GM21390 (cell line): Measurements from ENCODE around the gene MYL6.
"Not testable (repeated sequence)": the region's sequence is repeated elsewhere in the genome, so short reads cannot be mapped to it uniquely, and the experiment has no call there.

Experiments used
- ATAC-seq: cut with Tn5 transposase; IDR thresholded peaks from one replicate; pipeline ENCODE4 v1.9.1; 2021; ENCODE audit not compliant: unreplicated experiment

MYL6 gene

DNA sequence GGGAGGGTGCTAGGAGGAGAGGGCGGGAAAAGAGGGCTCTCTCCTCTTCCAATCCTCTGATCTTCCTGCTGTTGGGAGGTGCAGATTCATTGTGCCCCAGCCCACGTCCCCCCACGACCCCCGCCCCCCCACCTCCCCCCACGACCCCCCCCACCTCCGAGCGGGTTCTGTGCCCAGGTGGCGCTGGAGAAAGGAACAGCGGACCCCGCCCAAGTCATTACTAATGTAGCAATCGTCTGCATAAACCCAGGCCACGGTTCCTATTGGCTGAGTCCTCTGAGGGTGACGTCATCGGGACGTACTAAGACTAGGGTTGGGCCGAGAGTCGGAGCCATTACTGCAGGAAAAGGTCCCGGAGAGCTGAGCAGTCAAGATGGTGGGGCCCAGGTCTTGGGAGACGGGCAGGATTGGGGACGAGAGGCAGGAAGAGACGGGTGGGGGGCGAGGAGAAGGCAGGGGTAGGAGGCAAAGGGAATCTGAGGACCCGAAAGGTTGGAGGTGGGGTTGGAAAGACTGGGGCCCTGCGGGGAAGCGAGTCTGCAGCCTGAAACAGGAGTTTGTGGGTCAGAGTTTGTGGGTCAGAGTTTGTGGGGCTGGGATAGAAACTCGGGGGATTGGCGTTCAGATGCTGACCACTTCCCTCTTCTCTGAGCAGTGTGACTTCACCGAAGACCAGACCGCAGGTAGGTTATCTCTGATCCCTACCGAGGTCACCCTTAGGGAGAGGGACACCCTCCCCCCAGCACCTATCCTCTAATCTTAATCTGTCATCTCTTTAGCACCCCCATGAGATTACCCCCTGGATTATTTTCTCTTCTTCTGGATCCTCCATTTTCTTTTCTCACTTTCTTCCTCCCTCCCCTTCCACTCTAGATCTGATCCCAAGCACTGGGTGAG, at the start of gene MYL6:
Gene MYL6, plus strand, starts transcription at position 331 of the 897 bp plus-strand sequence. Its CDS starts 43 bp downstream, at position 374.
- peak; percentile 78 for ATAC-seq

DNA sequence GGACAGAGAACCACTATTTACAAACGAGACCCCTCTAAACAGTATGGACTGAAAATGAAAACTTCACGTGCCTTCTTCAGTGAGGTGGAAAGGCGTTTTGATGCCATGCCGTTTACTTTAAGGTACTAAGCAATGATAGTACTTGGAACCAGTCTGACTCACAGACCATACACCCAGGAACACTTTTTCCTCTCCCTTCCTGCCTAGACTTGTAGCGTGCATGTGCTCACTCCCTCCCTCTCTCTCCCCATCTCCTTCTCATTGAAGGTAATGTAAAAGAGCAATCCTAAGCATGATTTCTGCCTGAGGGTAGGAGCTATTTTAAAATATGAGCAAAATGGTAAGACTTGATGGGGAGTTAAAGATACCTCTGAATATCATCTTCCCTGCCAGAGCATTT, 47.6 kb upstream of the MYL6 start:
- no peak for ATAC-seq

DNA sequence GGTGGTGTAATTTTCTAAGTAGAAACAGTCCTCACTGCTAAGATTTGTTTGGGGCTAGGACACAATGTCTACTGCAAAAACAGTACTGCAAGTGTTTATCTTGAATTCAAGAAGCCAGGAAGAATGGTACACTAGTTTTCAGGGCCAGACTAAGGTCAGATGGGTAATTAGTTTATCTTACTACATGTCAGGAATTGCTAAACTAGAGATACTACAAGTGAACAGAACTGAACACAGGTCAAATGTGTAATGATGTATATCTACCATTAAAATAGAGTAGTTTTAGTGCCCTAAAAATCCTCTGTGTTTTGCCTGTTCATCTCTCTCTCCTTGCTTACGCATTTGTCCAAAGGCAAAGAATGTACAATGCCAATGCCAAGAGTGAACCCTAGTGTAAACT, 44.1 kb upstream of the MYL6 start:
- ATAC-seq, result no peak

DNA sequence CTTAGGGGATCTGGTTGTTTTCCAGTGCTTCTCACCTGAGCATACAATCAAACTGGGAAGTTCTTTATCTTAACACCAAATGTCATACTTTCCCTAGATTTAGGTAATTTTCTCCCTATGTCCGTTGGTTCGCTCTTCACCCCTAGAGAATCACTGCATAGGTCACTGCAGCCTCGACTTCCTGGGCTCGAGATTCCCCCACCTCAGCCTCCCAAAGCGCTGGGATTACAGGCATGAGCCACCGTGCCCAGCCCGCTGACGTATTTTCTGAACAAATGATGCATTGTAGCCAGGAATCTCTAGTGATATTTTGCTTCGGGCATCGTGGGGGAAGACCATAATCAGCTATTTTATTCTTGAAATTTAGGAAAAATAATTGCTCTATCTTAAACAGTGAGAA, 42.8 kb upstream of the MYL6 start:
- ATAC-seq, result no peak

DNA sequence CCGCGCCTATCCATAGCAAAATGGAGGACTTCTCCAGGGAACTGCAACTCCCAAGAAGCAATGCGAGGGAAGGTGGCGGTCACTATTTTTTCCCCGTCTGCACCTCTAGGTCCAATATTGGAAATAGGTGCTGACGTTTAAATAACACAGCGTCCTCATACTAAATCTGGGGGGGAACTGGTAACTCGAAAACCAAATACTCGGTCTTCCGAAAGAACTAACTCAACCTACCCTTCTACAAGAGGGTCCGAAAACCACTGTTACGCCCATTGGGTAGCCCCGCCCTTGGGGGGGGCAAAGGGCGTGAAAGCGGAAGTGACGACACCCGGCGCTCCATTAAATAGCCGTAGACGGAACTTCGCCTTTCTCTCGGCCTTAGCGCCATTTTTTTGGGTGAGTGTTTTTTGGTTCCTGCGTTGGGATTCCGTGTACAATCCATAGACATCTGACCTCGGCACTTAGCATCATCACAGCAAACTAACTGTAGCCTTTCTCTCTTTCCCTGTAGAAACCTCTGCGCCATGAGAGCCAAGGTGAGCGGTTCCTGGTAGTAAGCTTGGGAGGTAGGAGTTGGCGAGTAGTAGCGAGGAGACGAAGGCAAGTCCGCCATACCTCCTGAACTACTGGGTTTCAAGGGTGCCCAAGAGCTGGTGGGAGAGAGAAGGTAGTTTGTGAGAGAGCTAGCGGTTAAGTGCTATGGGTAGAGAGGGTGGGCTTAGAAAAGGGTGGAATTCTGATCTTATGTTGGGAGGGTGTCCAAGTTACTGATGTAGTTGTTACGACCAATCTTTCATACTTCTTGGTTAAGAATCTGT, 41.7 kb upstream of the MYL6 start, which contains the start of gene RPL41:
Gene RPL41, plus strand, starts transcription at position 367 of the 815 bp plus-strand sequence.
- ATAC-seq, result peak; percentile 41

DNA sequence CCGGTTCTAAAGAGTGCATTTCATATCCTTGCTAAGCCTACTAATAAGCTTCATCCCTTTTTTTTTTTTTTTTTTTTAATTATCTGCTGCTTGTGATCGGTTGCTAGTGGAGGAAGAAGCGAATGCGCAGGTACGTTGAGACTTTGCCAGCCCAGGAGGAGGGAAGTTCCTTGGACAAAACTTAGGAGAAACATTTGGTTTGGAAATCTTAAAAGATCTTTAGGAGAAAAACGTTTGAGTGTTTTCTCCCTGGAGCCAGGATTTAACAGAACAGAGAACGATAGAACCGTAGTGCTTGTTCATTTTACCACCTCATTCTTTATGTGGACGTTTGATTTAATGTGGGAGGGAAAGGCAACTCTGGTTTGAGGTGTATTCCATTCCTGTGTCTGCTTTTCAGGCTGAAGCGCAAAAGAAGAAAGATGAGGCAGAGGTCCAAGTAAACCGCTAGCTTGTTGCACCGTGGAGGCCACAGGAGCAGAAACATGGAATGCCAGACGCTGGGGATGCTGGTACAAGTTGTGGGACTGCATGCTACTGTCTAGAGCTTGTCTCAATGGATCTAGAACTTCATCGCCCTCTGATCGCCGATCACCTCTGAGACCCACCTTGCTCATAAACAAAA, 41.0 kb upstream of the MYL6 start:
- not testable (repeated sequence) for ATAC-seq

DNA sequence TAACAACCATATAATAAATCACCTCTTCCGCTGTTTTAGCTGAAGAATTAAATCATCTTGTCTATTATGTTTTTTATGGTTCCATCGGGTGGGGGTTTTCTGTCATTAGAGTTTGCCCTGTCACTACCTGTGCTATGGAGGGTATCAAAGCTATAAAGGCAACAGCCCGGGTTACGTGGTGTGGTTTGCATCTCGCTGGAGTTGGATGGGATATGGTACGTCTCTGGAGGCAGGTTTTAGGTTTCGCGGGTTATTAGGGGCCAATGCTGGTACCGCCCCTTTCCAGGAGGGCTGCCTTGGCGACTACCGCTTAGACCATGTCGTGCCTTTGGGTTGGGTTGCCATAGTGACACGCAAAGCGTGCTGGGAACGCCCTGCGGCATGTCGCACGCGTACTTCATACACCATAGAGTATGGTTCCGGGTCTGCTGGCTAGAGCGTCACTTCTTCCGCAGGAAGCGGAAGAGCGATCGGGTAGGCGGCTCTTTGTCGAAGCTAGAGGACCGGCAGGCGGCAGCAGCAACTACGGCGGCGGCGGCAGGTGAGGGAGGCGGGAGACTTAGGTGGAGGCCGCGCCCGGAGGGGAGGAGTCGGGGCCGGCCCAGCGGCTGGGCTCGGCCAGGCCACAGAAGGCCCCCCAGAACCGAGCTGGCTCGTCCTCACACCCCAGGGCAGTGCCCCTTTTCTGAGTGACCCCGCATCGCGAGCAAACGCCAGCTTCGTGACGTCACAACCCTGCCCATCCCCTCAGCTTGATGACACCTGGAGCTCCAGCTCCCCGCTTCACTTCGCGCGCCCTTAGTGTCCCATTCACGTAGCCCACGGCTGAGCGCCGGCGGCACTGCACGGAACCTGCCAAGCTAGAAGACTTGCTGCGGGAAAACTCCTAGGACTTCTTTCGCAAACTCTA, 40.1 kb upstream of the MYL6 start, which contains the start of gene ZC3H10:
Gene ZC3H10, plus strand, starts transcription at position 489 of the 910 bp plus-strand sequence. CDS start 2,297 bp downstream, outside the sequence.
- ATAC-seq, result peak; percentile 82

DNA sequence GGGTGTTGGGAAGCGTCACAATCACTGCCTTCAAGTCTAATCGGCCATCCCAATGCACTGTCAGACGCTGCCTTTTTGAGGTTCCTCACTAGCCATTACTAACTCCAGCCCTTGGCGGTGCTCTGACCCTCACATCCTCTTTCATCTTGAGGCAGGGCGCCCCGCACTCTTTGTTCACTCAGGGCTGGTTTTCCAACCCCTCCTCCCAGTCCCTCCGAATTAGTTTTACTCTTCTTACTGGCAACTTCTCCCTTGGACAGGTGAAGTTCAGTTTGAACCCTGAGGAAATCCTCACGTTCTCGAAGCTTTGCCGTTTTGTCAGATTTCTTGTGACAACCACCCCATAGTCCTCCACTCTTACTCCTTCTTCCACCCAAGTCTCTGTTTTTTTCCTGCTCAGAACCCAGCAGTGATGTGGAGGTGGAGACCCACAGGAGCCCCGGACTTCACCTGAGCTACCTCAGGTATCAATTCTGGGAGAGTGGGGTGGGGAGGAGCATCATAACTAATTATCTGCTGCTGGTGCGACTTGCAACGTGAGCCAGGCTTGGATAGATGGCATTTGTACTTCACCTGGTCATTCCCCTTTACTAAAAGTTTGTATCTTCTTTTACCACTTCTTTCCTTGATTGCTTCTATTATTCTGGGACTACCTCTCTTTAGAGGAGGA, 39.3 kb upstream of the MYL6 start:
- no peak for ATAC-seq

DNA sequence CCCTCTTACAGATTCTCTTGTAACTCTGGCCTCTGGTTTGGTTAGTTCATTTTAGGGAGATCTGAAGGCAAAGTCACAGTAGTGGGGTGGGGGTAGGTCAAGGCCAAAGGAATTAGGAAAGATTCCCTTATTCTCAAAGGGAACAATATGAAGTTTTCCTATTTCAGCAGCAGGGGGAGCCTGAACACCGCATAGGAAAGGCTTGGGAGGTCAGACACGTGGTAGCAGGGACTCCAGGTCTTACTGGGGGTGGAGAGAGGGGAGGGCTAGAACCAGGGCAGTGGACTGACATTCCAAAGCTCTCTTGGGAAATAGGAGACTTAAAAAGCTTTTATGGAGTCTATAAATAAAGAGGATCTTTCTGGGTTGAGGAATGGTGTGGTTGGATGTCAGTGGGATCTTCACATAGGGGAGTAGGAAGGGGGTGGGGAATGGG, 38.8 kb upstream of the MYL6 start:
- no peak for ATAC-seq

DNA sequence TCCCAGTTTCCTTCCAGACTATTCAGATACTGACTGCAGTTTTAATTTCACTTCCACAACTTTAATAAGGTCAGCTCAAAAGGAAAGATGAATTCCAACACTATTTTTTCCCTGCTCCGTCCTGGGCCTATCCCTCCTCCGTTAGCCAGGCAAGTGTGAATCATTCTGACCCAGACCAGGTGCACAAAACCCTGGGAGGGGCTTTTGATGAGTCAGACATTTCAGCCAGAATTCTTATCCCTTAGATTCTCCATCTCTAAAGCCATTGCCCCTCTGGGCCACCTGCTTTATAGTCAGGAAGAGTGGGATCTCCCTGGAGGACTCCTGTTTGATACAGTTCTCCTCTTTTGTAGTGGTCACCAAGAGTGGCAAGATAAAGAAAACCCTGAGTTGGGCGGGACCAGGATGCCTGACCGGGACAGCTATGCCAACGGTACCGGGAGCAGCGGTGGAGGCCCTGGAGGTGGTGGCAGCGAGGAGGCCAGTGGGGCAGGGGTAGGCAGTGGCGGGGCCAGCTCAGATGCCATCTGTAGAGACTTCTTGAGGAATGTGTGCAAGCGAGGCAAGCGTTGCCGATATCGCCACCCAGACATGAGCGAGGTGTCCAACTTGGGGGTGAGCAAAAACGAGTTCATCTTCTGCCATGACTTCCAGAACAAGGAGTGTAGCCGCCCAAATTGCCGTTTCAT, 37.9 kb upstream of the MYL6 start:
- no peak for ATAC-seq

DNA sequence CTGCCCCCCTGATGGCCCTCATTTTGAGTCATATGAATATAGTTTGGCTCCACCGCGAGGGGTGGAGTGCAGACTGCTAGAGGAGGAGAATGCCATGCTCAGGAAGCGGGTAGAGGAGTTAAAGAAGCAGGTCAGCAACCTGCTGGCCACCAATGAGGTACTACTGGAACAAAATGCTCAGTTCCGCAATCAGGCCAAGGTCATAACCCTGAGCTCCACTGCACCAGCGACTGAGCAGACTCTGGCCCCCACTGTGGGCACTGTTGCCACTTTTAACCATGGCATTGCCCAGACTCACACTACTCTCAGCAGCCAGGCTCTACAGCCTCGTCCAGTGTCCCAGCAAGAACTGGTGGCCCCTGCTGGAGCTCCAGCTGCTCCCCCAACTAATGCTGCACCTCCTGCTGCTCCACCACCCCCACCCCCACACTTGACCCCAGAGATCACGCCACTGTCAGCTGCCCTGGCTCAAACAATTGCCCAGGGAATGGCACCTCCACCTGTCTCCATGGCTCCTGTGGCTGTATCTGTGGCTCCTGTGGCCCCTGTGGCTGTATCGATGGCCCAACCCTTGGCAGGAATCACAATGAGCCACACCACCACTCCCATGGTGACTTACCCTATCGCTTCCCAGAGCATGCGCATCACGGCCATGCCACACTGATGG, 36.8 kb upstream of the MYL6 start:
- ATAC-seq, result no peak

DNA sequence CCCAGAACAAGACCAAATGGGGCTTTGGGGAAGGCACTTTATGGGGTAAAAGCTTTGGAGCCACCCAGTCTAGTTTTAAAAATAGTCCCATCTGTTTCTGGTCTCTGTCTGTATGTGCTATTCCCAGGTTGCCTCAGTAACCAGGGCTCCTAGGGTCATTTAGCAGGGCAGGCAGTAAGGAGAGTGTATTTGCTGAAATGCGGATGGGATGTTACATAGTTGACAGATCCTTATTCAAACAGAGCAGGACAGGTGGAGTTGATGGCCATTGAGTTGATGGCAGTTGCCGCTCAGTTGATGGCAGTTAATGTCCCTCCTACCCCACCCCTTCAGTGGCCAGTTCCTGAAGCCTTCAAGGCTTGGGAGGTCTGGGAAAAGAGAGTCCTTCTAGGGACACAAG, 35.5 kb upstream of the MYL6 start:
- ATAC-seq, result no peak

DNA sequence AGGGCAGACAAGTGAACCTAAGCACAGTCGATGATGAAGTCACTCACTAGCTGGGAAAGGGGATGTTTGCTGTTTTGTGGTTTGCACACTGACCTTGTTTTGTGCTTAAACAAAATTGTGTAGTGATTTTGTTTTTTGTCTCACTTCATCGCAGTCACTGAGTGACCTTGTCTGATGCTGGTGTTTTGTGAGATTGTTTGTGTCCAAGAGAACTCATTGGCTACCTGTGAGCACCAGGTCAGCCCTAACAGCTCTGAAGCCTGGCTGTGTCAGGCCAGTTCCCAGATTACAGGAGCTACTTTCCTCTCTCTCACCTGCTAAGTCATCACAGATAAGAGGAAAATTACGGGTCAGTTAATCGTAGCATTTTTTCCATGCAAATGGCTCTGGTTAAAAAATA, 34.0 kb upstream of the MYL6 start:
- ATAC-seq, result no peak

DNA sequence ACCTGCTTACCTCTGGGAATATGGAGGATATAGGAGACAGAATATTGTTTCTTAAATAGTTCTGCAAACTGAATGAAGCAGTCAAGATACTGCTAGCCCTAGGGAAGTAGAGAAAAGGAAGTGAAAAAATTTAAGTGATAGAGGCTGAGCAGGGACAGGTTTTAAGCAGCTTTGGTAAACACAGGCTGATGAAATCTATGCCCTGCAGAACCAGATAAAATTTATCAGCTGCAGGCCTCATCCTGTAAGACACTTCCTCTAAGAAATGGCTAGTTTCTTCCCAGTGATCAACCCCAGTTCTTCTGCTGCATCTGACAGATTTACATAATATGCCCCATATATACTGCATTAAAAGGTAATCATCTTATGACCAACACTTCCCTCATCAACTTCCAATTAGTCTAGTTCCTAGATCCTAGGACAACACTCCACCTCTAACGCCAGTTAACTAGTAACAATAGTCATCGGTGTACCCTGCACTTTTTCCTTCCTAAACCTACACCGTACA, 31.4 kb upstream of the MYL6 start:
- ATAC-seq, result no peak

DNA sequence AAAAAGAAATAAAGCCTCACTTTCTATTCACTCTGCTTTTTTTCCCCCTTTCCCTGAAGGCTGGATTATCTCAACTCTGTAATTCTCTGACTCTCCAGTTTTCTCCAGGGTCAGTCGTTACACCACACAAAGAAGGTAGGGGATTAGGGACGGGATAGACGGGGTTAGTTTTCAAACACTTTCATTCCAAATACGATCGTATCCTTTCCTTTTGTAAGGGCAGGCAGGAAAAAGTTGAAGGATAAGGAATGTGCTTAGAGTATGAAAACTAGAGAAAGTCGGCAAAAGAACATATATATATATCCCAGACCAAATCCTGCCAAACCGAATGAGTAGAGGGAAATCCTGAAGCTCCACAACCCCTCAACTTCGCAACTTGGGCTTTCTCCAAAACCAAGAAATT, 30.7 kb upstream of the MYL6 start:
- ATAC-seq, result no peak

DNA sequence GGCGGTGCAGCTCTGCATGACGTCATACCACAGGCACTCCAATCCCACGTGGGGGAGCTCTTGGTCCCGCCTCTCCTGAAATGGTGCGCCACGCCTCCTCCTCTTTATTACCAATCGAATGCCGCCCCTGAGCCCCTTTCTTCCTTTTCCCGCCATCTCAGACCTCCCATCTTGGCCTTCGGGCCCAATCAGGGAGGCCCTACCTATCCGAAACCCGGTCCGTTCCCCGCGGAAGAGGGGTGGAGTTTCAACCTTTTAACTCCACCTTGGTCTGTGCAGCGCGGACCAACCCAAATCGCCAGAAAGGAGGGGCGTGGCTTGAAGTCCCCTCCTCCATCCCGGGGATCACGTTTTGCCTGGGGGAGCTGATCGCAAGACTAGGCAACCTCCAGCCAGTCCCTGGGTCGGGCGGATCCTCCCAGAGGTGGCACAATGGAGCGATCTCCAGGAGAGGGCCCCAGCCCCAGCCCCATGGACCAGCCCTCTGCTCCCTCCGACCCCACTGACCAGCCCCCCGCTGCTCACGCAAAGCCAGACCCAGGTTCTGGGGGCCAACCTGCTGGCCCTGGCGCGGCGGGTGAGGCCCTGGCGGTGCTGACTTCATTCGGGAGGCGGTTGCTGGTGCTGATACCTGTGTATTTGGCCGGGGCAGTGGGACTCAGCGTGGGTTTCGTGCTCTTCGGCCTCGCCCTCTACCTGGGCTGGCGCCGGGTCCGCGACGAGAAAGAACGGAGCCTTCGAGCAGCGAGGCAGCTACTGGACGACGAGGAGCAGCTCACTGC, 30.1 kb upstream of the MYL6 start, which contains the start of gene ESYT1:
Gene ESYT1, plus strand, starts transcription at position 380 of the 782 bp plus-strand sequence. Its CDS starts 53 bp downstream, at position 433.
- peak; percentile 89 for ATAC-seq

DNA sequence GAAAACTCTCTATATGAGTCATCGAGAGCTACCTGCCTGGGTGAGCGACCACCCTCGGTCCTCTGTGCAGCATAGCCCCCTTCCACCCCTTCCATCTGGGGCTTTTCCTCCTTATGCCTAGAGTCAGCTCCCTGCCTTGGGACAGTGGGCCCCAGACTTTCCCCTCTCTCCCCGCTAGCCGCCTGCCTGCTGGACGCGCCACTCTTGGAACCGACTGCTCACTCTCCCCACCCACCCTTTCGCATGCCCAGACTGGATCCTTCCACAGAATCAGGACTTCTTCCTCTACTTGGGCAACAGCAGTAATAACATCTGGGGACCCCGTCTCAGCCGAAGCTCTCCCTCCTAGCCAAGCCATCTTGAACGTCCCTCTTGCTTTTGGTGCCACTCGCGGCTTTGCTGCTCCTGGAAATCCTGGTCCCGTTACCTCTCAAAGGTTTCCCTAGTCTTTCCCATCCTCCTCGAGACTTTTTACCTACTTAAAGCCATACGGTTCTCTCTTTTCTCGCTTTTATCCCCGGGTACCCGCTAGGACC, 29.4 kb upstream of the MYL6 start:
- no peak for ATAC-seq
